Endothelial cell (in vitro differentiated cells): ENCODE measurements around the gene PHYHD1. TPM values are rescaled to one million over a fixed set of nuclear protein-coding genes. Genes with fewer than 3 reads are reported as not detected.

Experiments
- DNase-seq: peaks from one replicate; pipeline ENCODE4 v3.0.0; 2021; ENCODE audit warnings: low spot score
- H3K27ac Mint-ChIP-seq: one replicate; pipeline ENCODE4 v1.8.0; 2021; ENCODE audit warnings: mixed read lengths, inconsistent platforms; ENCODE audit not compliant: unreplicated experiment
- H3K27me3 Mint-ChIP-seq: one replicate; pipeline ENCODE4 v1.8.0; 2021; ENCODE audit warnings: mild to moderate bottlenecking, moderate library complexity, mixed read lengths, inconsistent platforms; ENCODE audit not compliant: unreplicated experiment
- H3K36me3 Mint-ChIP-seq: one replicate; pipeline ENCODE4 v1.8.0; 2021; ENCODE audit warnings: mild to moderate bottlenecking, low read depth, mixed read lengths, inconsistent platforms; ENCODE audit not compliant: unreplicated experiment
- H3K4me1 Mint-ChIP-seq: one replicate; pipeline ENCODE4 v1.8.0; 2021; ENCODE audit warnings: mild to moderate bottlenecking, mixed read lengths, inconsistent platforms; ENCODE audit not compliant: unreplicated experiment
- H3K4me3 Mint-ChIP-seq: one replicate; pipeline ENCODE4 v1.8.0; 2021; ENCODE audit warnings: mild to moderate bottlenecking, mixed read lengths, inconsistent platforms; ENCODE audit not compliant: unreplicated experiment
- H3K9me3 Mint-ChIP-seq: one replicate; pipeline ENCODE4 v1.8.0; 2021; ENCODE audit warnings: mixed read lengths, inconsistent platforms; ENCODE audit not compliant: unreplicated experiment
- CTCF ChIP-seq: fragments of 200-600 bp; sonication (generic); IDR thresholded peaks from one replicate; pipeline ENCODE4 v1.5.0; 2021; ENCODE audit warnings: antibody characterized with exemption; ENCODE audit not compliant: unreplicated experiment
- total RNA-seq: library from RNA; stranded (reverse); fragmentation: NEBNext Ultra II Directional; extraction: Animal tissue kit (Norgen Biotek cat#: 25700); gene quantifications from one replicate; pipeline ENCODE4 v1.2.1, GENCODE V29; 2021; ENCODE audit not compliant: unreplicated experiment

Gene PHYHD1
- total RNA-seq, 1 donor from 2014 or later = 10.3 TPM

GRCh38 chr9:128933731-128934130 is 12.9 kb downstream of the PHYHD1 start:
- no peaks in the 10 kb centered on the region for H3K27me3 Mint-ChIP-seq
- H3K27ac Mint-ChIP-seq = no peak overlapping the region
- H3K36me3 Mint-ChIP-seq = no peaks in the 10 kb centered on the region
- H3K4me1 Mint-ChIP-seq = no peaks in the 10 kb centered on the region
- H3K9me3 Mint-ChIP-seq = no peaks in the 10 kb centered on the region
- no peak for DNase-seq
- no peak overlapping the region for H3K4me3 Mint-ChIP-seq
- no peak for TF ChIP-seq CTCF

- Mint-ChIP-seq H3K4me1 (peaks cover 9% of the 10 kb centered on the region), H3K36me3 (no peaks in the 10 kb centered on the region), H3K9me3 (no peaks in the 10 kb centered on the region), H3K27me3 (no peaks in the 10 kb centered on the region), H3K4me3 (no peak overlapping the region), H3K27ac (no peak overlapping the region)
- no peak for TF ChIP-seq CTCF
- DNase-seq = no peak
Measured at GRCh38 chr9:128936171-128936865, 15.5 kb downstream of the PHYHD1 start.

GRCh38 chr9:128937310-128938165 is 16.8 kb downstream of the PHYHD1 start:
- Mint-ChIP-seq H3K27me3 (no peaks in the 10 kb centered on the region), H3K27ac (no peak overlapping the region), H3K9me3 (no peaks in the 10 kb centered on the region), H3K4me3 (no peak overlapping the region), H3K36me3 (no peaks in the 10 kb centered on the region), H3K4me1 (peaks cover 13% of the 10 kb centered on the region)
- DNase-seq = no peak
- no peak for TF ChIP-seq CTCF

- no peak overlapping the region for H3K27ac Mint-ChIP-seq
- TF ChIP-seq CTCF = no peak
- H3K4me3 Mint-ChIP-seq = no peak overlapping the region
- no peak for DNase-seq
- H3K4me1 Mint-ChIP-seq = peaks cover 18% of the 10 kb centered on the region
- peaks cover under 1% of the 10 kb centered on the region for H3K27me3 Mint-ChIP-seq
- H3K9me3 Mint-ChIP-seq = no peaks in the 10 kb centered on the region
- H3K36me3 Mint-ChIP-seq = peaks cover under 1% of the 10 kb centered on the region
Measured at GRCh38 chr9:128940271-128940921, 19.6 kb downstream of the PHYHD1 start.
